Effector CD8-positive, alpha-beta T cell (primary cell): ENCODE results near the gene TRIO.

Experiments used
- DNase-seq: peaks from one replicate; lab custom pipeline; 2025; lab: John Stamatoyannopoulos, UW

Gene TRIO

DNA sequence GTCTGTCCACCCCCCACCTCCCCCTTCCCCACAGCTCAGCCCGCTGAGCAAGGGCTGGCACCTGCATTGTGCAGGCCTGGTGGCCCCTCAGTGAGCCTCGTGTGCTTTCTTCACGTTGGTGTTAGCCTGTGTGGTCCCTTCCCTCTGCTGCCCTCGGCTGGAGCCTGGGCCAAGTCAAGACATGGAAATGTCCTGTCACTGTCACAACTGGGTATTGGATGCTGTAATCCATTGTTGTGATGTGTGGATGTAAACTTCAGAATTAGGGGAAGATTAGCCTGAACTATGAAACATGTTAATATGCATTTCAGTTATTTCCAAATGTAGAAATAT, 103.9 kb downstream of the TRIO start:
- no peak for DNase-seq

DNA sequence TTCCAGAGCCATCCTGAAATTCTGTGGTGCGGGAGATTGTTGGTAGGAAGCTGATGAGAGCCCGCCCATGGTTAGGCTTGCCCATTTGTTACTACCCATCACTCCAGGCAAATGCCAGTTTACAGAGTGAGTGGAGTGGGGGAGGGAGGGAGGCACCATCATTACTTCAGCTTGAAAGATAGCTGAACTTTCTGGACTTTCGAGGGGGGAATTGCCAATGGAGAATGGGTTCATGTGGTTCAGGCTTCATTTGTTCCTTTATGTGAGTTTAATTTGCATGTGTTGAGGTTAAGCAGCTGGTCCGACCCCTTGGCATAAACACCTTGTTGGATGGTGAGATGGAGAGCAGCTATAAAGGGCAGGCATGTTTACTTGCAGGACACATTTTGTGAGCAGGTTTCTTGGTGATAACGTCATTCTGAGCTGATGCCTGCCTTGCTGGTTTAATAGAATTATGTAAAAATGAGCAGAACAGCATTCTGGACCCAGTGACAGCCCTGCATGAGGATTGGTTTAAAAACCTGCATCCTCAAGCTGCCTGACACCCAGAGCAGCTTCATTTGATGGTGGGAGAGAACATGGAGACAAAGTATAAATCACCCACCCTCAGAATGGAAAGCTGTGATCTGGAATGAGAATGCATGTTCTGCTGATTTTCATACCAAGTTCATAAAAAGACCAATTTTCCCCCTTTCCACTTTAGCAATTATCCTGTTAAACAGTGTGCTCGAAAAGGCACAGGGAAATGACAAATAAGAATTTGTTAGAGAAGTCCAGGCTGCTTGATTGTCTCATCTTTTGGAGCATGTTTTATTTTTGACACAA, 106.3 kb downstream of the TRIO start:
- no peak for DNase-seq

DNA sequence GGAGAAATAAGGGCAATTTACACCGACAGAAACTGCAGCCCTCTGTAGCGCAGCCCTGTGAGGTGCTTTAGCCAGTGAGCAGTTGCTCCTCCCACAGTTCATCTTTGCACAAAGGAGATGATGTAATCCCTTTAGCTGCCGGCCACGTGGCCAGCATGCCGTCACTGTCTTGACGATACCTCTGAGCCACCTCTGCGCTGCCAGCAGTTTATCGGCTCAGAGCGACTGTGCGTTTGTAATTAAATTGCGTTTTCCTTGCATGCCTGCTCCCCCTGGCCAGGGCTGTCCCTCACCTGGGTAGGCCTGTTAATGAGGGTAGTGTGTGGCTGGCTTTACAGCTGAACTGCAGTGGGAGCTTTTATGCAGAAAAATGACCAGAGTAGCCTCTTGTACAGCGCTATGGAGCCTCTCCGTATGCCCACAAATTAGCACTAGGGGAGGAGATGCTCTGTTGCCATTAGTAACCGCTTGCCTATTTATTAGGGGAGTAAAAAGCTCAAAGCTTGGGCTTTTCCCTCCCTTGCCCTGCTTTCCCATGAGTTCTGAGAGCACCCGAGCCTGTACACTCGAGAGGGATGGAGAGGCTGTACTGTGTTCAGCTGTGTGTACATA, 107.0 kb downstream of the TRIO start:
- no peak for DNase-seq

DNA sequence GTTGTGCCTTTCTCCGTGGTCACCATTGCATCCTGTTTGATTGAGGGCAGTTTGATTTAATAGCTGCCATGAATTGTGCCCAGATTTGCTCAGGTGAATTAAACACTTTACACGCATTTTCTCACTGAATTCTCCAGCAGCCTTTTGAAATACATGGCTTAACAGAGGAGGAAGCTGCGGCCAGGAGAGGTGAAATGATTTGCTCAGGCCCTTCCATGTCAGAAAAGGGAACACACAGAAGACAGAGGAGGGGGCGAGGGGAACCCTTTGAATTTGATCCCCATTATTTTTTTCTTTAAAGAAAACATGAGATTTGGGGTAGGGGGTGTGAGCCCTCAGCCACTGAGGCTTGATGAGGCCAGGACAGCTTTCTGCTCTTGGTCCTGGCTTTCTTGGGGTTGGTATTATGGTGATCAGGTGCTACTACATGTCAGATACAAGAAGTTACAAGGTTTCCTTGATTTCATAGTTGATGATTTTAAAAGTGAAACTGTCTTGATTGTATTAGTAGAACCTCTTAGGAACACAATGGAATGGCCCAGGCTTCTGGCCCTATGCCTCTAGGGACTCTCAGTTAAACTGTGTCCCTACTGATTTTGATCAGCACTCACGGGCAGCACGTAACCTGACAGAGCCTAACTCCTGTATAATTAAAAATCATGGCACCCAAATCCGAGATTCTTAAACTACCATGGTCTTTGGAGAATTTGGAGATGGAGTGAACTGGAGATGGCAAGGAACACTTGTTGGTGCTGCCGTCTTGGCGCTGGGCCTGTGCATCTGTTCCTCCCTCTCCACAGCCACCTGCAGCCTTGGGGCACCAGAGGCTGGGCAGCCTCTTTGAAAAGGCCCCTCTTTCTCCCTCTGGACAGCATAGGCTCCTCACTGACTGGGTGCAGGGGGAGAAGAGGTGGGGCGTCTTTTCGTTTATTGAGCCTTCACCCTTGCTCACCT, 107.9 kb downstream of the TRIO start:
- DNase-seq: no peak

DNA sequence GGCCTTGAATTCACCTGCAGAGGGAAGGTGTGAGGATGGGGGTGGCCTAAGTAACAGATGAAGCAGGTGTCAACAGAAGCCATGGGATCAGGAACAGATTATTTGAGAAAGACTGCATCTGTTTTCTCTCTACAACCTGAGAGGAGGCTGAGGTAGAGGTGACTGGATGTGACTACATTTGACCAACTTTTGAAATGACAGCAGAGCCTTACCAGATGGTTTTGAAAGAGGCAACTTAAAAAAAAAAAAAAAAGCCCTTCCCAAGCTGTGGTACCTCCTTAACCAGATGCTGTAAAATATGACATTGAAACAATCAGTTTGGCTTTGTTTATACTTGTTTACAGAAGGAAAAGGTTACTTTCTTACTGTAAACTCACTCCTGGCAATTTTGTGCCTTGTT, 108.6 kb downstream of the TRIO start:
- DNase-seq: no peak

DNA sequence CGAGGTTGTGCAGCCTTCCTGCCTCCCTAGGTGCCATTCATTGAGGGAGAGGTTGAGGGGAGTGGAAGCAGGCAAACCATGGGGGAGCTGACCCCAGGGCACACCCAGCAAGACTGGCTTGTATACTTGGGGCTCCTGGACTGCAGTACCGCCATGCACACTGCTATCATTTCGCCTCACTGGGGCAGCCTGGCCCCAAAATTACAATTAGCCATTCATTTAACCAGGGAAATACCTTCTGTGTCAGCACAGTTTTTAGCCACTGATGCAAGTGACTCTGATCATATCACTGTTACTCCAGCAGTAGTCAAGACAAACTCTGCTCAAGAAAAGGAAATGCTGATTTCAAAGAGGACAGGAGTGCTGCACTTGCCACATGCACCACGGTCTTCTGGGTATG, 109.7 kb downstream of the TRIO start:
- DNase-seq: no peak

DNA sequence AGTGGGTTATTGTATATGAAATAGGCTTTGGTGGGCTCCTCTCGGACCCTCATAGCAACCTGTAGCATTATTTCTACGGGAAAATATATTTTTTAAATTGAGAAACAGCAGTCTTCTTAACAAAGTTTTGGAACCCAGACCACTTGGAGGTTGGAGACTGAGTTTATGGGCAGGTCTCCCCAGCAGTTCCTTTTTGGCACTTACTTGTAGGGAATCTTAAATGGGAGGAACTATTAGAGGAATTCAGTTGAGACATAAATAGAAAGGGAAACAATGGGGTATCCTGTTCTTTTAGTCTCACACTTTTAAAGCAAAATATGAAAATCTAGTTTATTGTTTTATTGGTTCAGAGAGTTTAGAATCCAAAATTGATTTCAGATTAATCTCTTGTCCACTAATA, 111.5 kb downstream of the TRIO start:
- DNase-seq: no peak

DNA sequence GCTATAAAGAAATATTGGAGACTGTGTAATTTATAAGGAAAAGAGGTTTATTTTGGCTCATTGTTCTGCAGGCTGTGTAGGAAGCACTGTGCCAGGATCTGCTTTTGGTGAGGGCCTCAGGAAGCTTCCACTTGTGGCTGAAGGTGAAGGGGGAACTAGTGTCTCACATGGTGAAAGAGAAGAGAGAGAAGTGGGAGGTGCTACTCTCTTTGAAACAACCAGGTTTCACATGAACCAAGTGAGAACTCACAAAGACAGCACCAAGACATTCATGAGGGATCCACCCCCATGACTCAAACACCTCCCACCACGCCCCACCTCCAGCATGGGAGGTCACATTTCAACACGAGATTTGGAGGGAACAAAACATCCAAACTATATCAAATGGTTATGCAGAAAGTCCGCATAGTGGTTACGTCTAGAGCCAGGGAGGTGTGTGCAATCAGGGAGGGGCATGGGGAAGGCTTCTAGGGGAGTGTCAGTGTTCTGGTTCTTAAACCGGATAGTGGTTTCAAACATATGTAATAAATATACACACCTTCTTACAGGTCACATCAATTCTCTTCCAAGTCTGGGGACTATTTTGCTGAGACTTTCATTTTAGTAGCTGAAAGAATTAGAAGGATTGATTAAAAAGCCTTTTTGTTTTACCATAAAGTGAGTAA, 113.0 kb downstream of the TRIO start:
- no peak for DNase-seq

DNA sequence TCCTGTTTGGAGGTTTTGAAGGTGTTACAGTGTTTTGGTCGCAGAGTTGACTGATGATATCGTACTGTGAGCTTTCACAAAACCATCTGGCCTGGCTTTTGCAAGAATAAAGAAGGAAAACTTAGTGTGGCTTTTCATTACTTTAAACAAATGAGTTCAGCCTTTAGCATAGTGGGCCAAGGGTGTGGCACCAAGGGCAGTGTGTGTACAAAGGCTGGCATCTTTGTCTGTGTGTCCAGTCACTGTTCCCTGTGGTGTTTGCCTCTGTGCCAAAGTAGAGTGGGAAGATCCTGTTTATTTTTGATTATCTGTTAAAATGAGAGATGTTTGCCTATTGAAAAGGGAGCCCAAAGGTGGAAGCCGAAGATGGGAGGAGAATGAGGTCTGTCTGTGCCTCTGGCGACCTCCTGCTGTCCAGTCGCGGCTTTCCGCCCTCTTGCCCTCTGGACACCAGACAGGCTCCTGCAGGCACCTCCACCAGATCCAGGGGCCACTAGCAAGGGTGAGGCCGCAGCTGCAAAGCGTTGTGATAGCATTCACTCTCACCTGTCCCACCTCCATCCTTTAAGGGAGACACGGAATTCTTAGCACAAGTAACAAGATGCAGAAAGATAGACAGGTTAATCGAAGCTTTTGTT, 113.7 kb downstream of the TRIO start:
- no peak for DNase-seq

DNA sequence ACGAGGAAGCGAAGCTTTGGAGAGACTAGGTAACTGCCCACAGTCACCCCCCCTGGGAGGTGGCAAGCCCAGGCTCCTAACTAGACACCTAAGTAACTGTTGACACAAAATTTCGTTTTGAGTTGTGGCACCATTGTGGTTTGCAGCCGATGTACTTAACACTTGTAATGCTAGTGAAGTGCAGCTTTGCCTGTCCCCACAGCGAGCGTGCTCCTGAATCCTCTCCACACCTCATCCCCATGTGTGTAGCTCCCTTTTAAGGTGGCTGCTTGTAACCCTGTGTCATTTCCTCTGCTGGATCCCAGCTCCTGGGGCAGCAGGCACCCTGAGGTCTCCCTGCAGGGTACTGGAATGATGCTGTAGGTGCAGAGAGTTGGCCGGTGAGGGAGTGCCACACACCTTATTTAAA, 114.9 kb downstream of the TRIO start:
- DNase-seq: no peak

DNA sequence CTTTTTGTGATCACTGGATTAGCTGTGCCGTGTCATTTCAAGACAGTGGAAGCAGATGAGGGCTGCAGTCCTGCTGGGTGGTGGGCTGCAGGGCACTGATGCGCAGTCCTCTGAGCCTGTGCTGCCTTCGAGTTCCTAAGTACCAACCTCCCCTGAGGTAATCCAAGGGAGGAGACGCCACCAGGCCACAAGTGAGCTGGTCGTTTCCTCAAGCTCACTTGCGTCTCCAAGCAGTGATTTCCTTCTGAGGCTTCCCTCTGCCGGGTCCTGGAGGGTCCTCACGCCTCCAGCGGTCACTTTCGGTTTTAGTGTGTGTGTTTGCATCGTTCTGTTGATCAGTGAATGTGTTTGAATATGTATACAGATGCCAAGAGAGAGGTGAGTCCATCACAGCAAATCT, 115.7 kb downstream of the TRIO start:
- DNase-seq: no peak

DNA sequence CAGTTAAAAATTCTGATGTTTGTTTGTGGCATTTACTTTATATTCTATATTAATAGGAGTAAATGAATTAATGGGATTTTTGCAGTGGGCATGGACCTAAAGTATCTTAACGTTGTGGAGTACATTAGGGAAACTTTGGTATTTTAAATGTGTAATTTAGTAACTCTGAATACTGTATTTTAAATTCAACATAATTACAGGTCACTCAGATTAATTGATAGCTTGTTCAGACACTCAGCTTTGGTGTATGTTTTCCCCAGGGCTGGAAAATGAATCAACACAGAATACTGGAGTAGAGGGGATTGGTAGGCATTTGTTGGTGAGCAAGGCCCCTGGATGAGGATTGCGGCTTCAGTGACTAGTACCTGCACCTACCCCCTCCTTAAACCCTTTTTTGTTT, 117.5 kb downstream of the TRIO start:
- no peak for DNase-seq

DNA sequence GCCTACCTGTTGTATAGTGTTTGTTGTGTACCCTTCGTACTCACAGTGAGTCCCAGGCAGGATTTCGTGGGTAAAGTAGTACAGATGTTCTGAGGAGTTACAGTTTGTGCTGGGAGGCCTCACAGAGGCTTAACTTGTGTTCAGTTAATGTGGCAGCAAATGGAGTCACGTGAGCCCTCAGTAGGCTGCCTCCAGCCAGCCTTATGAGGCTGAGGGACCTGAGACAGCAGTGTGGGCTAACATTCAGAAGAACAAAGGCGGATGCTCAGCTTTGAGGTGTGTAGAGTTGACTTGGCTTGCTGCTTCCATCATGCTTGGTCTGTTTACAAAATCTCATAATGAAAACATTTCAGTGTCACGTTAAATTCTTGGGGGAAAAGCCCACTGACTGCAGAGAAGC, 118.1 kb downstream of the TRIO start:
- DNase-seq: no peak

DNA sequence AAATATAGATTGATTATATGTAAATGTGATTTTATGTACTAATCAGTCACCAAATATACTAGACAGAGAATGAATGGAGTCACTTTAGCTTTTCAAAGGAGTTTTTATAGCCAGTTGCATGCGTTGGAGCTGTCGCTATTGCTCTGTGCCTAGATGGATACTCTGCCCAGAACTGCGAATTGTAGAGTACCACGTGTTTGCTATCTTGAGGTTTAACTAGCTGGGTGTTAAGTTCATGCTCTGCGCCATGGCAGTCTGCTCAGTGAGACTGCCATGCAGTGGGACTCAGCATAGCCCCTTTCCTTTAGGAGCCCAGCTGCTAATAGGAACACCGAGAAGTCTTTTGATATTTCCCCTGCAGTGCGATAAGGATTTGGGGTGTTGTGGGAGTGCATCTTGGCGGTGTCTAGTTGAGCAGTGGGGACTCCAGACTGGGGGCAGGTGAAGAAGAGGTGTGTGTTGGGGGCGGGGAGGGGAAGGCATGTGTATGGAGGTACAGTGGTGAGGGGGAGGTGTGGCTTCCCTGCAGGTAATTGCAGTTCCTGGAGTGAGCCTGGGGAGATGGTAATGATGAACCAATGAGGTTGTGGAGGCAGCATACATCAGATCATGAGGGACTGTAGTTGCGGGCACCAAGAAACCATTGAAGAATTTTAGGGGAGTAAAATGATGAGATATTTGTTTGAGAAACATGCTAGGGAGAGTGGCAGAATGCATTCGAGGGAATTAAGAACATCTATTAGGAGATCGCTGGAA, 118.9 kb downstream of the TRIO start:
- DNase-seq: no peak

DNA sequence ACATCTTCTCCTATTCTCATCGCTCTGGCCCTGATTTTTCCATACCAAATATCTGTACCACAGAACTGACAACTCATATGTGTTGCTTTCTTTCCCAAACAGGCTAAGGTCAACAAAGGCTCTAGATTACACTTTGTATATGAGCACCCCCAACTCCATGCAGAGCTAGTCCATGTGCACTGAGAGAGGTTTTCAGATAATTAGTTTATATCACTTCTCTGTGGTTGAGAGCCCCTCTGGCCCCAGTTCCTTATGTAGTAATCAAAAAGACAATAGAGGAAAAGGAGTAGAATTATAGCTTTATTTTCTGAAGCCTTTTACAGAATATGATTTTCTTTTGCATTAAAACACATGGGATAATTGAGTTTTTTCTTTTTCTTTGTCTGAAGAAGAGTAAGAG, 120.0 kb downstream of the TRIO start:
- DNase-seq: no peak

DNA sequence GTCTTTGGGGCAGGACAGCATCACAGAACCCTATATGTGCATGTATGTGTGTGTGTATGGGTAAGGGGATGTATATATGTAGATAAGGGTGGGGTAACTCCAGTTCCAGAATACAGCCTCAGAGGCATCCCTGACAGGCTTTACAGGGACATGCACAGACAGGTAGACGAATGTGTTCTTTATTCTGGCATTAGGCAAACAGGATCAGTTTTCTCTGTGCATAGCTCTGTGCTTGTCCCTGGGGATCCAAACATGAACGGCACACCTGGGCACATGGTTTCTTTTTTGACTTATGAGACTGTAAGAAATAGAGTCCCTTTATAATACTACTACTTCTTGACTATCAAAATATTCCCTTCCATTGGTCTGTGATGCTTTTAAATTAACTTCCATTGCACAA, 120.6 kb downstream of the TRIO start:
- no peak for DNase-seq

DNA sequence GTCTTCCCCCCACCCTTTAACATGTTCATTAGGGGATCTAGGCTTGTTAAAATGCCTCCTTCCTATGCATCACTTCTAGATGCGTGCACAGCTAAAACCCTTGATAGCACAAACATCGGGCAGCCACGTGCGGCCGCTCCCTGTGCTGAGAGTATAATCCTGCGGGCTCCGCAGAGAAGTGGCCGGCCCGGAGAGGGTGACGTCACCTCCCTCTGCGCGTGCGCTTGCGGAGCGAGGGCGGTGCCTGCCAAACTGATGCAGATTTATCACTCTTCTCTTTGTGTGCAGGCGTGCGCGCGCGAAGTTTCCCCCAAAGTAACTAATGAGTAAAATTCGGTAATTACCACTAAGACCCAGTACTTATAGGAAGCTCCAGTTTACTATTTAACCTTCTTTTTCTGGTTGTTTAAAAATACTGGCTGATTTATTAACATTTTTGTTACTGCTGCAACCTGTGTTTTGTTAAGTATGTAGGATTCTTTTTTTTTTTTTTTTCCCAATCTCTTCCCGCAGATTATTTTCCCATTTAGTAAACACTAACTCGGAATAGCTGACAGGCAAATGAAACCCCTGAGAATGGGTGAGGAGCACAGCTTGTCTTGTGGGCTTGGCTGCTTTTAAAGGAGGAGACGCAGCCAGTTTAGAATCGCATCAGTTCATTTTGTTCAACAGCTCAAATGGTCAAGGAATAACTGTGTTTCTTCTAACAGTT, 121.6 kb downstream of the TRIO start:
- DNase-seq: peak; percentile 59

DNA sequence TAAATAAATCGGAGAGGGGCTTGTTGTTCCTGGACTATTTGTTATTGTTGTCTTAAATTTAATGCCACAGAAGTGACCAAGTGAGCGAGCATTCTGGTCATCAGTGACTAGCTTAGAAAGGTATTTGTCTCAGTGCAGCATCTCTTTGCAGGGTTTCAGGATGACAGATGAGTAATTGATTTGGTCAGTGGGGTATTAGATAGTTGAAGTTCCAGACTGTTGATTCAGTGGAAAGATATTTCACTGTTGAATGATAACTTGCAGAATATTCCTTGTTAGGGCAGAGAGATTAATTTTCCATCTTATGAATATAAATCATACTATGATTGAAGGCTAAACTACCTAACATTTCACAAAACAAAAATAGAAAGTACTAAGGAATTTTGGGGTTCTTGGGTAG, 122.4 kb downstream of the TRIO start:
- no peak for DNase-seq

DNA sequence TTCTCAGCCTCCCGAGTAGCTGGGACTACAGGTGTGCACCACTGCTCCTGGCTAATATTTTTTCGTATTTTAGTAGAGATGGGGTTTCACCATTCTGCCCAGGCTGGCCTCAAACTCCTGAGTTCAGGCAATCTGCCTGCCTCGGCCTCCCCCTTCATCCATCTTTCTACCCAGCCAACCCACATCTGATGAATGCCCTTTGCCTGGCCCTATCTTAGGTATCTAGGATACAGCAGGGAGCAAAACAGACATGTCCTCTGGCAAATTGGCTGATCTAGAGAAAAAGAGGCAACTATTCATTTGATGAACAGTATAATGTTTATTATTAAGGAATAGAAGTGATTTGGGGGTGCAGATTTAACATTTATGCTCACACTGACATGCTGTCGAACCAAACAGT, 123.0 kb downstream of the TRIO start:
- no peak for DNase-seq

DNA sequence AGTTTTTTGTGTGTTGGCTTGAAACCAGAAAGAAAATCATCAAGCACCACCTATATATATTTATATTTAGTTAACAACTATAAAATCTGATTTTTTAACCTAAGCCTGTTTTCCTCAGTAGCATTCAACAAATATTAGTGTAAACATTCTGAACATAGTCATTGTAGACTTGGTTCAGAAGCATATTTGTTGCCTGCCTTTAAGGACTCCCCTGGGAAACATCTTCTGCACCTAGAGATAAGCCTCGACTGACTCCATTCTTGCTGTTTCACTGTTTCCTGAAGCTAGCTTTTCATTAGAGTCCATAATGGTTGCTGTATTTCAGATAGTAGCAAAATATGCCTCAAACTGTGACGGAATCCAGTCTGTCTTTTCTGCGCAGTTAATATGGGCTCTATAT, 123.5 kb downstream of the TRIO start:
- no peak for DNase-seq
